ENCODE results near the gene LRRC49. TPM values are rescaled to one million over a fixed set of nuclear protein-coding genes. Genes with fewer than 3 reads are reported as not detected.

Gene LRRC49
- total and polyA plus RNA-seq, 3 experiments from 2014 or later: 0.46 to 0.62 TPM; not detected in 1

GRCh38 chr15:71057581-71057980 lies 165.0 kb downstream of the LRRC49 start:
- no peaks in the 10 kb centered on the region for H3K4me1 Mint-ChIP-seq
- H3K4me3 ChIP-seq (ENCODE audit: low read length): no peak overlapping the region
- CTCF ChIA-PET: no interaction called here
- H3K36me3 ChIP-seq (ENCODE audit: insufficient read depth, low read length): no peaks in the 10 kb centered on the region
- no peaks in the 10 kb centered on the region for H3K9me3 ChIP-seq (ENCODE audit: low read length)
- H3K27me3 ChIP-seq (ENCODE audit: insufficient read depth, low read length, poor library complexity, severe bottlenecking): no peaks in the 10 kb centered on the region
- H3K27ac Mint-ChIP-seq: no peak overlapping the region
- POLR2A ChIA-PET: no interaction called here
- peaks cover 0 to 13% (median 7%) of the 10 kb centered on the region in 5 donors for H3K9me3 Mint-ChIP-seq
- no peaks in the 10 kb centered on the region for H3K4me1 ChIP-seq (ENCODE audit: insufficient read depth, low read length)
- H3K27ac ChIP-seq (ENCODE audit: low read depth, low read length): no peak overlapping the region
- H3K36me3 Mint-ChIP-seq: no peaks in the 10 kb centered on the region
- H3K4me3 Mint-ChIP-seq: no peak overlapping the region
- peaks cover 2 to 29% of the 10 kb centered on the region in 2 donors for H3K27me3 Mint-ChIP-seq
- no peak for DNase-seq

GRCh38 chr15:71060983-71061382 lies 168.4 kb downstream of the LRRC49 start:
- H3K27ac ChIP-seq (ENCODE audit: low read depth, low read length): no peak overlapping the region
- no peaks in the 10 kb centered on the region for H3K27me3 ChIP-seq (ENCODE audit: insufficient read depth, low read length, poor library complexity, severe bottlenecking)
- H3K36me3 Mint-ChIP-seq: no peaks in the 10 kb centered on the region
- no peaks in the 10 kb centered on the region for H3K9me3 ChIP-seq (ENCODE audit: low read length)
- H3K27ac Mint-ChIP-seq: peak overlapping the region in 1 of 8 donors; percentile 28
- DNase-seq: no peak
- peaks cover 0 to 13% (median 7%) of the 10 kb centered on the region in 5 donors for H3K9me3 Mint-ChIP-seq
- POLR2A ChIA-PET: no interaction called here
- no peaks in the 10 kb centered on the region for H3K4me1 Mint-ChIP-seq
- H3K4me3 Mint-ChIP-seq: no peak overlapping the region
- CTCF ChIA-PET: no interaction called here
- H3K36me3 ChIP-seq (ENCODE audit: insufficient read depth, low read length): no peaks in the 10 kb centered on the region
- H3K4me1 ChIP-seq (ENCODE audit: insufficient read depth, low read length): no peaks in the 10 kb centered on the region
- no peak overlapping the region for H3K4me3 ChIP-seq (ENCODE audit: low read length)
- peaks cover 12 to 35% of the 10 kb centered on the region in 2 donors for H3K27me3 Mint-ChIP-seq

GRCh38 chr15:71066983-71067382 lies 174.4 kb downstream of the LRRC49 start:
- Histone ChIP-seq H3K36me3 (ENCODE audit: insufficient read depth, low read length) (no peaks in the 10 kb centered on the region), H3K27ac (ENCODE audit: low read depth, low read length) (no peak overlapping the region), H3K9me3 (ENCODE audit: low read length) (no peaks in the 10 kb centered on the region), H3K27me3 (ENCODE audit: insufficient read depth, low read length, poor library complexity, severe bottlenecking) (no peaks in the 10 kb centered on the region), H3K4me3 (ENCODE audit: low read length) (no peak overlapping the region), H3K4me1 (ENCODE audit: insufficient read depth, low read length) (no peaks in the 10 kb centered on the region)
- H3K27me3 Mint-ChIP-seq: peaks cover 14 to 37% of the 10 kb centered on the region in 2 donors
- ChIA-PET CTCF (no interaction called here), POLR2A (no interaction called here)
- no peak overlapping the region for H3K27ac Mint-ChIP-seq
- no peaks in the 10 kb centered on the region for H3K4me1 Mint-ChIP-seq
- H3K4me3 Mint-ChIP-seq: no peak overlapping the region
- H3K9me3 Mint-ChIP-seq: no peaks in the 10 kb centered on the region
- no peak for DNase-seq
- H3K36me3 Mint-ChIP-seq: no peaks in the 10 kb centered on the region

GRCh38 chr15:71069693-71070092 lies 177.1 kb downstream of the LRRC49 start:
- POLR2A ChIA-PET: no interaction called here
- Mint-ChIP-seq H3K36me3 (no peaks in the 10 kb centered on the region), H3K27me3 (peaks cover 6 to 29% of the 10 kb centered on the region in 2 donors), H3K27ac (no peak overlapping the region), H3K9me3 (peaks cover 0 to 3% (median 0%) of the 10 kb centered on the region in 5 donors), H3K4me3 (no peak overlapping the region), H3K4me1 (no peaks in the 10 kb centered on the region)
- Histone ChIP-seq H3K9me3 (ENCODE audit: low read length) (no peaks in the 10 kb centered on the region), H3K27ac (ENCODE audit: low read depth, low read length) (no peak overlapping the region), H3K27me3 (ENCODE audit: insufficient read depth, low read length, poor library complexity, severe bottlenecking) (no peaks in the 10 kb centered on the region), H3K36me3 (ENCODE audit: insufficient read depth, low read length) (no peaks in the 10 kb centered on the region), H3K4me1 (ENCODE audit: insufficient read depth, low read length) (no peaks in the 10 kb centered on the region), H3K4me3 (ENCODE audit: low read length) (no peak overlapping the region)
- CTCF ChIA-PET: no interaction called here
- no peak for DNase-seq

- Mint-ChIP-seq H3K4me1 (no peaks in the 10 kb centered on the region), H3K27ac (no peak overlapping the region), H3K36me3 (peaks cover 0 to 1% (median 0%) of the 10 kb centered on the region in 3 donors), H3K27me3 (peaks cover 6 to 22% of the 10 kb centered on the region in 2 donors), H3K4me3 (no peak overlapping the region), H3K9me3 (peaks cover 0 to 3% (median 0%) of the 10 kb centered on the region in 5 donors)
- no peak overlapping the region for H3K27ac ChIP-seq (ENCODE audit: low read depth, low read length)
- CTCF ChIA-PET: no interaction called here
- POLR2A ChIA-PET: no interaction called here
- no peaks in the 10 kb centered on the region for H3K4me1 ChIP-seq (ENCODE audit: insufficient read depth, low read length)
- no peaks in the 10 kb centered on the region for H3K27me3 ChIP-seq (ENCODE audit: insufficient read depth, low read length, poor library complexity, severe bottlenecking)
- no peaks in the 10 kb centered on the region for H3K36me3 ChIP-seq (ENCODE audit: insufficient read depth, low read length)
- no peak for DNase-seq
- H3K9me3 ChIP-seq (ENCODE audit: low read length): no peaks in the 10 kb centered on the region
- no peak overlapping the region for H3K4me3 ChIP-seq (ENCODE audit: low read length)
Observed at GRCh38 chr15:71071529-71071928, 178.9 kb downstream of the LRRC49 start.

- H3K4me3 ChIP-seq (ENCODE audit: low read length): no peak overlapping the region
- H3K27ac ChIP-seq (ENCODE audit: low read depth, low read length): no peak overlapping the region
- H3K9me3 Mint-ChIP-seq: peaks cover 0 to 9% (median 0%) of the 10 kb centered on the region in 5 donors
- no peaks in the 10 kb centered on the region for H3K9me3 ChIP-seq (ENCODE audit: low read length)
- H3K36me3 ChIP-seq (ENCODE audit: insufficient read depth, low read length): no peaks in the 10 kb centered on the region
- no peak overlapping the region for H3K27ac Mint-ChIP-seq
- ChIA-PET CTCF (no interaction called here), POLR2A (no interaction called here)
- H3K4me1 ChIP-seq (ENCODE audit: insufficient read depth, low read length): no peaks in the 10 kb centered on the region
- no peak overlapping the region for H3K4me3 Mint-ChIP-seq
- H3K36me3 Mint-ChIP-seq: peaks cover 0 to 1% (median 0%) of the 10 kb centered on the region in 3 donors
- no peaks in the 10 kb centered on the region for H3K27me3 ChIP-seq (ENCODE audit: insufficient read depth, low read length, poor library complexity, severe bottlenecking)
- no peak for DNase-seq
- no peaks in the 10 kb centered on the region for H3K4me1 Mint-ChIP-seq
- peaks cover 6 to 18% of the 10 kb centered on the region in 2 donors for H3K27me3 Mint-ChIP-seq
Observed at GRCh38 chr15:71072423-71072822, 179.8 kb downstream of the LRRC49 start.

GRCh38 chr15:71078506-71079207 lies 186.0 kb downstream of the LRRC49 start:
- Mint-ChIP-seq H3K36me3 (peaks cover 0 to 1% (median 0%) of the 10 kb centered on the region in 3 donors), H3K4me3 (no peak overlapping the region), H3K4me1 (no peaks in the 10 kb centered on the region), H3K27me3 (peaks cover 16 to 25% of the 10 kb centered on the region in 2 donors), H3K27ac (no peak overlapping the region), H3K9me3 (peaks cover 0 to 9% (median 2%) of the 10 kb centered on the region in 5 donors)
- DNase-seq: no peak
- Histone ChIP-seq H3K9me3 (ENCODE audit: low read length) (no peaks in the 10 kb centered on the region), H3K4me3 (ENCODE audit: low read length) (no peak overlapping the region), H3K27ac (ENCODE audit: low read depth, low read length) (no peak overlapping the region), H3K4me1 (ENCODE audit: insufficient read depth, low read length) (no peaks in the 10 kb centered on the region), H3K36me3 (ENCODE audit: insufficient read depth, low read length) (no peaks in the 10 kb centered on the region), H3K27me3 (ENCODE audit: insufficient read depth, low read length, poor library complexity, severe bottlenecking) (no peaks in the 10 kb centered on the region)
- POLR2A ChIA-PET: no interaction called here
- CTCF ChIA-PET: no interaction called here

- Histone ChIP-seq H3K9me3 (ENCODE audit: low read length) (no peaks in the 10 kb centered on the region), H3K4me3 (ENCODE audit: low read length) (no peak overlapping the region), H3K27ac (ENCODE audit: low read depth, low read length) (no peak overlapping the region), H3K36me3 (ENCODE audit: insufficient read depth, low read length) (no peaks in the 10 kb centered on the region), H3K4me1 (ENCODE audit: insufficient read depth, low read length) (no peaks in the 10 kb centered on the region), H3K27me3 (ENCODE audit: insufficient read depth, low read length, poor library complexity, severe bottlenecking) (no peaks in the 10 kb centered on the region)
- Mint-ChIP-seq H3K4me3 (no peak overlapping the region), H3K27me3 (peaks cover 17 to 28% of the 10 kb centered on the region in 2 donors), H3K27ac (no peak overlapping the region), H3K36me3 (peaks cover 0 to 1% (median 0%) of the 10 kb centered on the region in 3 donors), H3K9me3 (peaks cover 0 to 9% (median 0%) of the 10 kb centered on the region in 5 donors), H3K4me1 (no peaks in the 10 kb centered on the region)
- CTCF ChIA-PET: no interaction called here
- DNase-seq: no peak
- POLR2A ChIA-PET: no interaction called here
Observed at GRCh38 chr15:71079208-71080044, 186.8 kb downstream of the LRRC49 start.

Measured in CD8-positive, alpha-beta memory T cell (primary cell).